ENCODE results near the gene CASZ1. TPM values are rescaled to one million over a fixed set of nuclear protein-coding genes. Genes with fewer than 3 reads are reported as not detected.

The CASZ1 gene
- total RNA-seq, 4 donors from 2014 or later, result 5.2 to 38.5 (median 18.7) TPM

DNA sequence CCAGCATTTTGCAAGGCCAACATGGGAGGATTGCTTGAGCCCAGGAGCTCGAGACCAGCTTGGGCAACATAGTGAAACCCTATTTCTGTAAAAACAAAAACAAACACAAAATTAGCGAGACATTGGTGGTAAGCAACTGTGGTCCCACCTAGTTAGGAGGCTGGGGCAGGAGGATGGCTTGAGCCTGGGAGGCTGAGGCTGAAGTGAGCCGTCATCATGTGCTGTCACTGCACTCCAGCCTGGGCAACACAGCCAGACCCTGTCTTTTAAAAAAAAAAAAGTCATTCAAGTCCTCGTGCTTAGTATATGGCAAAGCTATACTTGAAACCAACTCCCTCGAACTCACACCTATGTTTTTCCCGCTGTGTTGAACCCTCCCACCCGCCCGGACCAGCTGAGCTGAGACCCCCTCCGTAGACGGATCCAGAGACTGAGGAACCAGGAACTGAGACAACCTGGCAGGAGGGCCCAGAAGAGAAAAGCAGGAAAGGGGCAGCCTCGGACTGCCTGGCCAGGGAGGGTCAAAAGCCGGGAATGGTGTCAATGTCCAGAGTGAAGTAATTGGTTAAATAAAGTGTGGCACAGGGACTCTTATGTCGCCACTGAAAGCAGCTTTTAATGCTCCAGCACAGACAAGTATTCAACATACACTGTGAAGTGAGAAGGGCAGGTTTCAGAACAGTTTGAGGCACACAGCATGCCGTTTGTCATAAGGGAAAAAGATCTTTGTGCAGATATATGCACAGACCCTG lies 32.8 kb upstream of the CASZ1 start:
- WGBS, 2 donors, result 72 to 81% methylated on average over 14 of the region's 14 CpGs
- Histone ChIP-seq H3K36me3 (no peaks in the 10 kb centered on the region), H3K27ac (no peak overlapping the region), H3K4me3 (replicated peaks in 1 of 3) (no peak overlapping the region), H3K27me3 (no peaks in the 10 kb centered on the region), H3K9me3 (no peaks in the 10 kb centered on the region), H3K4me1 (no peaks in the 10 kb centered on the region)
- intact Hi-C loops (cut with DNase I), result no loop called here
- TF ChIP-seq POLR2A (IDR thresholded peaks at IDR 0.05), result no peak
- TF ChIP-seq, protein P1, sequence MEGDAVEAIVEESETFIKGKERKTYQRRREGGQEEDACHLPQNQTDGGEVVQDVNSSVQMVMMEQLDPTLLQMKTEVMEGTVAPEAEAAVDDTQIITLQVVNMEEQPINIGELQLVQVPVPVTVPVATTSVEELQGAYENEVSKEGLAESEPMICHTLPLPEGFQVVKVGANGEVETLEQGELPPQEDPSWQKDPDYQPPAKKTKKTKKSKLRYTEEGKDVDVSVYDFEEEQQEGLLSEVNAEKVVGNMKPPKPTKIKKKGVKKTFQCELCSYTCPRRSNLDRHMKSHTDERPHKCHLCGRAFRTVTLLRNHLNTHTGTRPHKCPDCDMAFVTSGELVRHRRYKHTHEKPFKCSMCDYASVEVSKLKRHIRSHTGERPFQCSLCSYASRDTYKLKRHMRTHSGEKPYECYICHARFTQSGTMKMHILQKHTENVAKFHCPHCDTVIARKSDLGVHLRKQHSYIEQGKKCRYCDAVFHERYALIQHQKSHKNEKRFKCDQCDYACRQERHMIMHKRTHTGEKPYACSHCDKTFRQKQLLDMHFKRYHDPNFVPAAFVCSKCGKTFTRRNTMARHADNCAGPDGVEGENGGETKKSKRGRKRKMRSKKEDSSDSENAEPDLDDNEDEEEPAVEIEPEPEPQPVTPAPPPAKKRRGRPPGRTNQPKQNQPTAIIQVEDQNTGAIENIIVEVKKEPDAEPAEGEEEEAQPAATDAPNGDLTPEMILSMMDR (IDR thresholded peaks at IDR 0.05), result no peak
- DNase-seq, result no peak

DNA sequence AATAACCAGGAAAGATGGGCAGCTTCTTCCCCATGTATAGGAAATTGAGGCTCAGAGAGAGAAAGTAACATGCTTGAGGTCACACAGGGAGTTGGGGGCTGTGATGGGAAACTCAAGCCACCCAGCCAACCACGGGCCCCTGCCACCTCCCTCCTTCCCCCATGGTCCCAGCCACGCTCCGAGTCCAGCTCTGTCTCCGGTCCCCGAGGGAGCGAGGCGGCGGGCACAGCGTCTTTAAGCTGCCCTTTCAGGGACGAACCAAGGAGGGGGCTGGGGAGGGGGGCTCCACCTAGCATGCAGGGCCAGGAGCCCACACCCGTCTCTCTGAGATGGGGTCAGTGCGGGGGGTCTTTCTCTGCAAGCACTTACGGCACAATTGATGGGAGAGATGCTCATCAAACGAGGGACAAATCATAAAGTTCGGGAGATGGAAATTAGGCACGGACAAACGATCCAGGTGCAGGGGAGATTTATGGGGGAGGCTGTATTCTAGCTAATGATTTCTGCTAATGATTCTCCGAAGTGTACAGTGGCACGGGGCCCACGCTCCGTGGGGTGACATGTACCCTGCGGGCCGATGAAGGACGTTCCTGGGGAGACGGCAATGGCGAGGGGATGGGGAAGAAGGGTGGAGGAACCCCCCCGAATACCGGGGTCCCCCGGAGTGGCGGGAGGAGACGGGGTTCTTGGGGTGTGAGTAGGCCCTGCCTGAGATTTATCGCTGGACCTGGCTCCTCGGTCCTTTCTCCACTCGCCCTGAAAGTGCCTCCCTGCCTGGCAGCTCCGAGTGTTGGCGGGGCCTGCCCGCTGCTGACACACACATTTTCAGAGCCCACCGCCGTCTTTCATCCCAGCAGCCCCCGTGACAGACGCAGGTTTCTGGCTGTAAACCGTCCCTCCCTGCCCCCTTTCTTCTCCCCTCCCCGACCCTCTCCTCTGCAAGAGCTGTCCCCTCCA lies 31.2 kb upstream of the CASZ1 start:
- H3K9me3 ChIP-seq, result no peaks in the 10 kb centered on the region
- 78% methylated on average over 43 of the region's 43 CpGs for WGBS, 2 donors
- no peak for DNase-seq
- intact Hi-C loops (cut with DNase I), result no loop called here
- H3K27me3 ChIP-seq, result no peaks in the 10 kb centered on the region
- no peak overlapping the region for H3K4me3 ChIP-seq (replicated peaks in 1 of 3)
- TF ChIP-seq, protein P1 (IDR thresholded peaks at IDR 0.05), result no peak
- H3K36me3 ChIP-seq, result no peaks in the 10 kb centered on the region
- H3K27ac ChIP-seq, result no peak overlapping the region
- no peaks in the 10 kb centered on the region for H3K4me1 ChIP-seq

DNA sequence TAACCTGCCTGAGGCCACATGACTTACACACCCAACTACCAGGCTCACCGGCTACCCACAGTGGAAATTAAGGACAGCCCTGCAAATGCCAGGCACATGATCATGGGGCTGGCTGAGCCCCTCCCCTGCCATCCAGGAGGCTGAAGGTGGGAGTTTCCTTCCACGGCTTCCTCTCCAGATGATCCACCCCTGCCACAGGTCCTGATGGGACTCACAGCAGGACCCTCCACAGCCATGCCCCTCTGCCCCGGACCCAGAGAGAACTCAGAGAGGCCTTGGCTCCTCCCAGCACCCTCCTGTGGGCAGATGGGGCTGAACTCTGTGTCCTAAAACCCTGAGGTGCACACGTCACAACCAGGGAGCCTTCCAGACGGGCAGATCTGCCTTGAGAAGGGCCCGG lies 29.1 kb upstream of the CASZ1 start:
- Histone ChIP-seq H3K36me3 (no peaks in the 10 kb centered on the region), H3K27me3 (no peaks in the 10 kb centered on the region), H3K4me1 (no peaks in the 10 kb centered on the region), H3K4me3 (replicated peaks in 1 of 3) (no peak overlapping the region), H3K9me3 (no peaks in the 10 kb centered on the region), H3K27ac (no peak overlapping the region)
- DNase-seq, result no peak
- WGBS, 2 donors, result 76 to 81% methylated on average over 2 to 6 of the region's 6 CpGs
- intact Hi-C loops (cut with DNase I), result no loop called here
- no peak for TF ChIP-seq POLR2A (IDR thresholded peaks at IDR 0.05)
- TF ChIP-seq, protein P1 (IDR thresholded peaks at IDR 0.05), result no peak

DNA sequence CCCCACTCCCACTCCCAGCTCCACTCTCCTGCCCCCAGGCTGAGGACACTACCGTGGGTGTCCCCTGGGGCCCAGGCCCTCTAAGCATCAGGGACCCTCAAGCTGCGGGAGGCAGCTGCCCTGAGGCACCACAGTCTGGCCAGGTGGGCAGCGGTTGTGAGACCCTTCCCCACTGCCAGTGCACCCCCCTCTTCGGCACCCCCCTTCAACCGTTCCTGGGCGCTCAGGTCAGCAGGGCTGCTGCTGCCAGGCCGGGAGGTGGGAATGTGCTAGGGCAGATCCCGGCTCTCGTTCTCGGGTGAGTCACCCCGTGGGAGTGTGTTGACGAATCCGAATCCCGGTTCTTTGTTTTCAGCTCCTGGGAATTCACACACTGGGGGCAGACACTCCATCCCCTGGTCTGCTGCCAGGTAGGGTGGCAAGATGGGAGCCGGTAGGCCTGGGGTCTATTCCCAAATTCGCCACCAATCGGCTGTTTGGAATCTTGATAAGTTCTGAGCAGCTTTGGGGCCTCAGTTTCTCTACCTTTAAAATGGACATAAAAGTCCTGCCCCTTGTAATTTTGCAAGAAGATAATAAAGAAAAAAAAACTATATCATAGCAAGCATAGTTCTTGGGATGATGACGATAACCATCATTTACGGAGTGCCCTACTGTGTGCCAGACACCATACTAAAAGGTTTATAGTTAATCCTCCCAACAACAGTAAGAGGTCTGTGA lies 28.5 kb upstream of the CASZ1 start:
- intact Hi-C loops (cut with DNase I), result no loop called here
- H3K4me3 ChIP-seq (replicated peaks in 1 of 3), result no peak overlapping the region
- H3K27me3 ChIP-seq, result no peaks in the 10 kb centered on the region
- H3K36me3 ChIP-seq, result no peaks in the 10 kb centered on the region
- WGBS, 2 donors, result 72 to 73% methylated on average over 11 to 19 of the region's 19 CpGs
- DNase-seq, result no peak
- H3K27ac ChIP-seq, result no peak overlapping the region
- TF ChIP-seq, protein P1 (IDR thresholded peaks at IDR 0.05), result no peak
- TF ChIP-seq POLR2A (IDR thresholded peaks at IDR 0.05), result no peak
- no peaks in the 10 kb centered on the region for H3K9me3 ChIP-seq
- no peaks in the 10 kb centered on the region for H3K4me1 ChIP-seq

All from thyroid gland (tissue), 4 donors.